Heart right ventricle (tissue), 16 donors: ENCODE measurements around the gene MICAL1. TPM values are rescaled to one million over a fixed set of nuclear protein-coding genes. Genes with fewer than 3 reads are reported as not detected.

Experiments
- ATAC-seq, 8 donors: fragments of 200-7000 bp; cut with Tn5 transposase; one replicate each; pipeline ENCODE4 v1.9.1; 2020; ENCODE audit warnings: mild to moderate bottlenecking in 8 of 8, moderate library complexity in 8 of 8, moderate number of reproducible peaks in 1 of 8
- DNase-seq, 2 donors: peaks; one replicate each; pipeline ENCODE4 v3.0.0-alpha.2; 2020
- H3K27ac ChIP-seq, 10 donors: fragments of 200-600 bp; sonication (generic) in 2 of 10; one replicate each; pipeline versions ENCODE4 v1.5.0 to v1.8.0; 2020 to 2022; ENCODE audit warnings: mild to moderate bottlenecking in 3 of 10
- H3K27me3 ChIP-seq, 7 donors: fragments of 200-600 bp; one replicate each; pipeline ENCODE4 v1.8.0; 2021 to 2022; ENCODE audit warnings: mild to moderate bottlenecking in 2 of 7
- H3K36me3 ChIP-seq, 9 donors: fragments of 200-600 bp; sonication (generic) in 1 of 9; one replicate each; pipeline versions ENCODE4 v1.5.0 to v1.8.0; 2020 to 2022; ENCODE audit warnings: mild to moderate bottlenecking in 2 of 9
- H3K4me1 ChIP-seq, 9 donors: fragments of 200-600 bp; sonication (generic) in 1 of 9; one replicate each; pipeline versions ENCODE4 v1.5.0 to v1.8.0; 2020 to 2022; ENCODE audit warnings: mild to moderate bottlenecking in 4 of 9
- H3K4me3 ChIP-seq, 10 donors: fragments of 200-600 bp; sonication (generic) in 2 of 10; one replicate each; pipeline versions ENCODE4 v1.5.0 to v1.8.0; 2020 to 2022; ENCODE audit warnings: mild to moderate bottlenecking in 7 of 10, moderate library complexity in 2 of 10
- H3K9me3 ChIP-seq, 11 donors: fragments of 200-600 bp in 10 of 11; sonication (generic) in 2 of 11; one replicate each; pipeline versions ENCODE4 v1.5.0 to v1.8.0; 2013 to 2022; ENCODE audit warnings: mild to moderate bottlenecking in 2 of 11, control low read depth in 1 of 11, moderate library complexity in 1 of 11
- CTCF ChIP-seq, 9 donors: fragments of 200-600 bp; sonication (generic) in 2 of 9; IDR thresholded peaks; one replicate each; pipeline versions ENCODE4 v1.5.0 to v1.8.0; 2021 to 2022; ENCODE audit warnings: antibody characterized with exemption in 9 of 9, mild to moderate bottlenecking in 5 of 9, moderate library complexity in 1 of 9
- WGBS, 2 donors: extraction: QIAGEN DNeasy Blood & Tissue Kit; methylation state at CpG; one replicate each; pipeline ENCODE4 v1.1.7; 2013; ENCODE audit warnings: inconsistent platforms in 1 of 2; 5-methylcytosine and 5-hydroxymethylcytosine counted together
- intact Hi-C, 10 donors: fragments of 100-400 bp; cut with DNase I; formaldehyde crosslinking; loops; one replicate each; pipeline versions ENCODE4 v1.11.1 to v1.14.2; 2022
- polyA plus RNA-seq, 2 donors: library from polyadenylated mRNA; stranded (reverse); fragments of 200-250 nt; gene quantifications; one replicate each; pipeline ENCODE4 v1.2.3, GENCODE V29; 2013
- total RNA-seq, 10 donors: library from RNA; stranded (reverse); fragmentation: NEBNext Ultra II Directional in 3 of 10; extraction: Animal tissue kit (Norgen Biotek cat#: 25700) in 3 of 10; gene quantifications; one replicate each; pipeline versions ENCODE4 v1.2.1 to v1.2.4, GENCODE V29; 2021 to 2023
- donor health status: Arrhythmogenic right ventricular cardiomyopathy.
- donor health status: ischemic (EF 13 %, LVEDD 7.1; RV severe dilation, severe dysfunction).
- donor health status: healthy with polysubstance abuse.
- donor health status: DM: no; HTN: yes; CAD: no.
- donor health status: DM: no; HTN: no; CAD: no.
- donor health status: ischemic (EF 25% LVEDD 6.9; RV normal size, moderate dysfunction).
- donor health status: ischemic (EF 25% LVEDD 5.7; RV mildly dilated, moderate dysfunction).
- donor health status: healthy.
- donor health status: DM: yes; HTN: yes; CAD: no.
- donor health status: Ischemic cardiomyopathy.
- donor health status: ischemic (EF 35%, LVEDD 5.7; RV mildly dilated, moderate dysfunction).
- donor health status: nonischemic (EF 11% LVEDD 7.7; RV severe dilation, severe dysfunction).
- donor health status: DM: yes; HTN: yes; CAD: no.
- donor health status: PGD.
- donor health status: ischemic (EF 29% LVEDD 5.4; RV normal size, mild dysfunction).
- donor health status: nonischemic (EF 23%, LVEDD 6.1; RV moderate dilation, normal function).

The MICAL1 gene
- total and polyA plus RNA-seq, 12 donors, result 2.4 to 24.0 (median 5.6) TPM

- peak in 5 of 8 donors; percentile 16 to 54 (median 28) for ATAC-seq
- Histone ChIP-seq H3K27me3 (no peaks in the 10 kb centered on the region), H3K27ac (peak overlapping the region in 8 of 10 donors; percentile 2 to 84 (median 55)), H3K9me3 (peaks cover 0 to 5% (median 0%) of the 10 kb centered on the region in 11 donors), H3K4me1 (peaks cover 6 to 57% (median 29%) of the 10 kb centered on the region in 9 donors), H3K36me3 (peaks cover 0 to 29% (median 3%) of the 10 kb centered on the region in 9 donors), H3K4me3 (peak overlapping the region in 8 of 10 donors; percentile 57 to 91 (median 84))
- DNase-seq, result peak; percentile 47 to 48
- no peak for TF ChIP-seq CTCF (IDR thresholded peaks at IDR 0.05)
- intact Hi-C loops, result no loop called here
- WGBS, 2 donors, result 58 to 66% methylated on average over 16 of the region's 16 CpGs
Observed at GRCh38 chr6:109456710-109457561, 1.4 kb upstream of the MICAL1 start.

GRCh38 chr6:109456111-109456583, 575 bp upstream of the MICAL1 start:
- no peaks in the 10 kb centered on the region for H3K27me3 ChIP-seq
- DNase-seq (no peak), ATAC-seq (peak in 6 of 8 donors; percentile 1 to 21 (median 6))
- H3K9me3 ChIP-seq, result peaks cover 0 to 2% (median 0%) of the 10 kb centered on the region in 11 donors
- peaks cover 6 to 57% (median 29%) of the 10 kb centered on the region in 9 donors for H3K4me1 ChIP-seq
- TF ChIP-seq CTCF (IDR thresholded peaks at IDR 0.05), result peak in 1 of 9 donors; percentile 17
- H3K36me3 ChIP-seq, result peaks cover 0 to 28% (median 0%) of the 10 kb centered on the region in 9 donors
- peak overlapping the region; percentile 57 to 91 (median 82) for H3K4me3 ChIP-seq
- WGBS, 2 donors, result 8 to 9% methylated on average over 38 of the region's 38 CpGs
- peak overlapping the region; percentile 48 to 88 (median 76) for H3K27ac ChIP-seq
- intact Hi-C loops, result no loop called here

- Histone ChIP-seq H3K27me3 (no peaks in the 10 kb centered on the region), H3K27ac (peak overlapping the region; percentile 7 to 88 (median 76)), H3K36me3 (peaks cover 0 to 28% (median 0%) of the 10 kb centered on the region in 9 donors), H3K4me1 (peaks cover 6 to 60% (median 29%) of the 10 kb centered on the region in 9 donors), H3K4me3 (peak overlapping the region; percentile 57 to 91 (median 82)), H3K9me3 (no peaks in the 10 kb centered on the region)
- DNase-seq (peak in 1 of 2 donors; percentile 50), ATAC-seq (peak; percentile 4 to 50 (median 26))
- TF ChIP-seq CTCF (IDR thresholded peaks at IDR 0.05), result no peak
- intact Hi-C loops, result no loop called here
- 11 to 14% methylated on average over 48 of the region's 48 CpGs for WGBS, 2 donors
Observed at GRCh38 chr6:109454496-109455436, 806 bp downstream of the MICAL1 start.
